ENCODE data around the gene FKBP3. TPM values are rescaled to one million over a fixed set of nuclear protein-coding genes. Genes with fewer than 3 reads are reported as not detected.

Gene FKBP3
- polyA plus RNA-seq, 1 of the 3 experiments (the other 2 are of a cell fraction), result 21.8 TPM

GRCh38 chr14:45089813-45090212, 44.5 kb downstream of the FKBP3 start:
- Histone ChIP-seq H4K20me1 (ENCODE audit: insufficient read depth) (peaks cover 40% of the 10 kb centered on the region), H3K9me2 (no peaks in the 10 kb centered on the region), H3K9me3 (no peaks in the 10 kb centered on the region), H2AFZ (ENCODE audit: low read depth) (no peak overlapping the region), H3K36me3 (replicated peaks in 1 of 2; ENCODE audit: control insufficient read depth in 1 of 2, insufficient read depth in 2 of 2, low read length in 1 of 2) (no peaks in the 10 kb centered on the region), H3K9ac (no peak overlapping the region), H3K4me1 (ENCODE audit: control insufficient read depth in 1 of 2, insufficient read depth in 2 of 2, low read depth in 1 of 2, low read length in 1 of 2) (no peaks in the 10 kb centered on the region; a peak in 2 of 4 replicates), H3K79me2 (ENCODE audit: insufficient read depth) (peaks cover 99% of the 10 kb centered on the region), H3K27me3 (ENCODE audit: insufficient read depth) (no peaks in the 10 kb centered on the region), H3K4me2 (no peak overlapping the region), H3K4me3 (ENCODE audit: low read depth in 2 of 2, low read length in 1 of 2) (no peak overlapping the region), H3K27ac (ENCODE audit: low read depth in 2 of 2, low read length in 1 of 2) (peak overlapping the region in 1 of 2 experiments; percentile 35; a peak in 1 of 4 replicates), H3F3A (replicated peaks; ENCODE audit: insufficient read depth) (peaks cover 5% of the 10 kb centered on the region)
- ChIA-PET POLR2A (interaction anchor here (0.5 kb wide), 1 partner anchor 8 kb away, joined by 3 read pairs; no protein-coding TSS in a partner anchor), CTCF (no interaction called here)
- WGBS (ENCODE audit: low lambda C conversion rate), result 36% methylated on average over 1 of the region's 1 CpG
- TF ChIP-seq FOXM1 (IDR thresholded peaks at IDR 0.05; ENCODE audit: low read depth) (no peak), MEF2A (IDR thresholded peaks at IDR 0.05; ENCODE audit: borderline replicate concordance, low read depth) (no peak), TEAD4 (IDR thresholded peaks at IDR 0.05; ENCODE audit: borderline replicate concordance, insufficient read depth) (no peak), IRF3 (IDR thresholded peaks at IDR 0.05; ENCODE audit: low read depth, low read length) (no peak), YY1 (IDR thresholded peaks at IDR 0.05; ENCODE audit: low read depth) (no peak), GABPA (IDR thresholded peaks at IDR 0.05; ENCODE audit: low read depth) (no peak), GATA2 (CRISPR knock-in tag; IDR thresholded peaks at IDR 0.05) (no peak), SMC3 (IDR thresholded peaks at IDR 0.05; ENCODE audit: low read depth, low read length) (no peak), USF1 (IDR thresholded peaks at IDR 0.05; ENCODE audit: borderline replicate concordance, low read depth) (no peak), RXRA (IDR thresholded peaks at IDR 0.05; ENCODE audit: borderline replicate concordance, low read depth) (no peak), FOSL2 (IDR thresholded peaks at IDR 0.05; ENCODE audit: borderline replicate concordance, low read depth) (no peak), MXI1 (IDR thresholded peaks at IDR 0.05; ENCODE audit: low read depth, low read length) (no peak), USF2 (IDR thresholded peaks at IDR 0.05; ENCODE audit: borderline replicate concordance, low read depth, low read length) (no peak)
- DNase-seq, result no peak

- ChIA-PET CTCF (no interaction called here), POLR2A (no interaction called here)
- Histone ChIP-seq H3F3A (replicated peaks; ENCODE audit: insufficient read depth) (peaks cover 2% of the 10 kb centered on the region), H3K36me3 (replicated peaks in 1 of 2; ENCODE audit: control insufficient read depth in 1 of 2, insufficient read depth in 2 of 2, low read length in 1 of 2) (no peaks in the 10 kb centered on the region), H3K9me2 (no peaks in the 10 kb centered on the region), H3K4me3 (ENCODE audit: low read depth in 2 of 2, low read length in 1 of 2) (peak overlapping the region; percentile 63 to 72), H3K4me2 (peak overlapping the region; percentile 82), H3K4me1 (ENCODE audit: control insufficient read depth in 1 of 2, insufficient read depth in 2 of 2, low read depth in 1 of 2, low read length in 1 of 2) (no peaks in the 10 kb centered on the region; a peak in 2 of 4 replicates), H3K79me2 (ENCODE audit: insufficient read depth) (peaks cover 59% of the 10 kb centered on the region), H3K9ac (peak overlapping the region; percentile 78), H3K27ac (ENCODE audit: low read depth in 2 of 2, low read length in 1 of 2) (peak overlapping the region in 1 of 2 experiments; percentile 63; a peak in 1 of 4 replicates), H2AFZ (ENCODE audit: low read depth) (no peak overlapping the region; the same call in 1 of the 2 replicates), H3K27me3 (ENCODE audit: insufficient read depth) (no peaks in the 10 kb centered on the region), H3K9me3 (no peaks in the 10 kb centered on the region), H4K20me1 (ENCODE audit: insufficient read depth) (peaks cover 35% of the 10 kb centered on the region)
- DNase-seq, result no peak
- WGBS (ENCODE audit: low lambda C conversion rate), result 2% methylated on average over 4 of the region's 4 CpGs
- TF ChIP-seq GABPA (IDR thresholded peaks at IDR 0.05; ENCODE audit: low read depth) (no peak), FOXM1 (IDR thresholded peaks at IDR 0.05; ENCODE audit: low read depth) (no peak), MXI1 (IDR thresholded peaks at IDR 0.05; ENCODE audit: low read depth, low read length) (no peak)
Measured at GRCh38 chr14:45084946-45085346, 49.3 kb downstream of the FKBP3 start.
